Measurements from ENCODE around the gene CELA3A. TPM values are rescaled to one million over a fixed set of nuclear protein-coding genes. Genes with fewer than 3 reads are reported as not detected.

CELA3A gene
- total and polyA plus RNA-seq, 2 of the 8 experiments (the other 6 are each of a cell fraction or from before 2014, with no cell fraction given) = not detected

DNA sequence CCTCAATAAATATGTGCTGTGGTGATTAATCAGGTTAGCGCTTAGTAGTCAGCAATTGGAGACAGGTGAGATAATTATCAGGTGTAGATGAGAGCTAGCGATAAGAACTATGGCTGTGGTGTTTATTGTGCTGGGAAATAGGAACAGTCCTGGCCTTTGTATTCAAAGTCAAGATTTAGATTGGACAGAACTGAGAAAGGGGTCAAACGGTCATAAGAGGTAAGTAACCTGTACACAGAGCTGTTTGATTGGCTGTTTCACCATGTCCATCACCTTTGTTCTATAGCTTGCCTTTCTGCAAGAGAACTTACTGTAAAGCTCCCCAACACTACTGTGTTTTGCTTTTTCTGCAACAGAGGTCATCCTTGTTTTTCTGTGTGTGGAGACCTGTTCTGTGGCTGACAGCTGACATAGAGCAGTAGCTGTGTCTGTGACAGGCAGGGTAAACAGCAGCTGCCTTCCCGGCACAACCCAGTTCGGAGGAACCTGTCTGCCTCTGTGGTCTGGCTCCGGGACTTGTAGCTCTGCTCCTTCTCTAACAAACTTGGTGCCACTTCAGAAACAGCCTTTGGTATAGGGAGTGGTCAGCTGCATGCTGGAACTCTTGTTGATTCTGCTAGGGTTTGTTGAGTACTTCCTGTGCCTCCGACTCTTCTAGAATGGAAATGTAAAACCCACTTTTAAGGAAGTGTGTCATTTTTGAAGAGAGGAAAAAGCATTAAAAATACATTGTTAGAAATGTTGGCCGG is 29.9 kb downstream of the CELA3A start:
- H3K4me3 ChIP-seq (ENCODE audit: extremely low read depth in 1 of 4, insufficient read depth in 2 of 4, low read depth in 3 of 4, low read length in 4 of 4) = no peak overlapping the region
- H3K9me3 ChIP-seq (ENCODE audit: insufficient read depth in 2 of 2, low read depth in 1 of 2, low read length in 1 of 2) = no peaks in the 10 kb centered on the region
- no peaks in the 10 kb centered on the region for H3K27me3 ChIP-seq (replicated peaks in 1 of 4; ENCODE audit: control insufficient read depth in 3 of 4, extremely low read depth in 1 of 4, insufficient read depth in 3 of 4, low read length in 3 of 4)
- H3K27ac ChIP-seq (ENCODE audit: low read depth, low read length) = no peak overlapping the region
- H3K4me1 ChIP-seq (replicated peaks in 1 of 4; ENCODE audit: control insufficient read depth in 3 of 4, insufficient read depth in 4 of 4, low read length in 3 of 4) = no peaks in the 10 kb centered on the region; a peak in 1 of 7 replicates
- ChIA-PET CTCF (ENCODE audit: partially characterized antibody) (interaction anchor here (0.6 to 0.8 kb wide), 4 partner anchors 10 to 96 kb away, joined by 3 read pairs; no protein-coding TSS in a partner anchor), POLR2A (ENCODE audit: partially characterized antibody) (interaction anchor here (1.0 kb wide), 1 partner anchor 20 kb away, joined by 3 read pairs; no protein-coding TSS in a partner anchor)
- 92% methylated on average over 8 of the region's 8 CpGs; no CpG with 5 or more reads in 1 of the 2 experiments for WGBS, 2 experiments (ENCODE audit: extremely low coverage in 1 of 2, insufficient coverage in 1 of 2, insufficient read length in 1 of 2, insufficient replicate concordance in 2 of 2, low coverage in 1 of 2, low lambda C conversion rate in 2 of 2, missing lambda C conversion rate in 1 of 2)
- no peak overlapping the region for H4K8ac ChIP-seq (ENCODE audit: extremely low read depth, insufficient read depth, low read length)
- no peak overlapping the region for H2BK120ac ChIP-seq (replicated peaks; ENCODE audit: low read depth, low read length)
- H3K4me2 ChIP-seq (ENCODE audit: insufficient read depth in 1 of 2, low read depth in 2 of 2, low read length in 2 of 2) = no peak overlapping the region
- no peak overlapping the region for H2BK15ac ChIP-seq (ENCODE audit: low read length)
- no peak overlapping the region for H3K14ac ChIP-seq (ENCODE audit: insufficient read length)
- peaks cover 0 to 1% of the 10 kb centered on the region in 2 experiments for H4K20me1 ChIP-seq (replicated peaks in 1 of 2; ENCODE audit: control insufficient read depth in 1 of 2, insufficient read depth in 2 of 2, low read length in 2 of 2)
- no peak overlapping the region for H2BK20ac ChIP-seq (ENCODE audit: low read length)
- no peak overlapping the region for H3K18ac ChIP-seq (ENCODE audit: extremely low read depth, low read length)
- H3K9ac ChIP-seq (replicated peaks in 1 of 4; ENCODE audit: extremely low read depth in 1 of 4, low read depth in 3 of 4, low read length in 3 of 4) = no peak overlapping the region
- H3K56ac ChIP-seq (replicated peaks; ENCODE audit: insufficient read length, low read depth, low read length) = no peak overlapping the region
- peaks cover 0 to 4% of the 10 kb centered on the region in 2 experiments; a peak in 1 of 4 replicates for H3K79me2 ChIP-seq (ENCODE audit: control insufficient read depth in 1 of 2, insufficient read depth in 2 of 2, low read length in 2 of 2)
- H3K23me2 ChIP-seq (ENCODE audit: low read depth, low read length) = no peaks in the 10 kb centered on the region
- no peak overlapping the region for H4K5ac ChIP-seq (ENCODE audit: insufficient read length, low read depth, low read length)
- TF ChIP-seq CBX8 (IDR thresholded peaks at IDR 0.05; ENCODE audit: borderline replicate concordance, low read depth, low read length) = no peak
- TF ChIP-seq SP1 (IDR thresholded peaks at IDR 0.05; ENCODE audit: low read depth, low read length) = no peak
- no peak for TF ChIP-seq POLR2A (IDR thresholded peaks at IDR 0.05; ENCODE audit: control extremely low read depth in 1 of 2, low read depth in 2 of 2, low read length in 2 of 2)
- TF ChIP-seq CEBPB (IDR thresholded peaks at IDR 0.05; ENCODE audit: low read depth, low read length) = no peak
- TF ChIP-seq YY1 (IDR thresholded peaks at IDR 0.05; ENCODE audit: low read depth, low read length) = no peak
- TF ChIP-seq POLR2AphosphoS5 (IDR thresholded peaks at IDR 0.05; ENCODE audit: low read depth, low read length) = no peak
- no peak overlapping the region for H4K91ac ChIP-seq (replicated peaks; ENCODE audit: insufficient read length, low read length)
- DNase-seq (ENCODE audit: low read depth in 1 of 2, low spot score in 2 of 2) (no peak), FAIRE-seq (no peak)
- no peak overlapping the region for H3K4ac ChIP-seq (replicated peaks; ENCODE audit: insufficient read length, low read depth, low read length)
- peaks cover 0 to 8% (median 2%) of the 10 kb centered on the region in 4 experiments; a peak in 4 of 8 replicates for H3K36me3 ChIP-seq (ENCODE audit: control insufficient read depth in 2 of 4, insufficient read depth in 4 of 4, low read length in 3 of 4)
- no peak overlapping the region for H2AK5ac ChIP-seq (ENCODE audit: low read depth, low read length)
- no peak overlapping the region for H2AFZ ChIP-seq (ENCODE audit: low read length)
- H3K23ac ChIP-seq (ENCODE audit: insufficient read length) = no peak overlapping the region
- no peaks in the 10 kb centered on the region; the same call in 1 of the 2 replicates for H3K79me1 ChIP-seq (ENCODE audit: low read depth, low read length)
- no peak overlapping the region for H2BK12ac ChIP-seq (ENCODE audit: low read depth, low read length)
- H2BK5ac ChIP-seq (ENCODE audit: low read depth, low read length) = no peak overlapping the region
